HG02840 (cell line): ENCODE measurements around the gene ANGEL2.
"Not testable (repeated sequence)": the region's sequence is repeated elsewhere in the genome, so short reads cannot be mapped to it uniquely, and the experiment has no call there.

Experiments
- ATAC-seq: cut with Tn5 transposase; IDR thresholded peaks from one replicate; pipeline ENCODE4 v1.9.1; 2021; ENCODE audit warnings: mild to moderate bottlenecking, moderate library complexity, moderate number of reproducible peaks; ENCODE audit not compliant: unreplicated experiment, low FRiP score

The ANGEL2 gene

GRCh38 chr1:212977781-212978645, 37.7 kb downstream of the ANGEL2 start:
- no peak for ATAC-seq

DNA sequence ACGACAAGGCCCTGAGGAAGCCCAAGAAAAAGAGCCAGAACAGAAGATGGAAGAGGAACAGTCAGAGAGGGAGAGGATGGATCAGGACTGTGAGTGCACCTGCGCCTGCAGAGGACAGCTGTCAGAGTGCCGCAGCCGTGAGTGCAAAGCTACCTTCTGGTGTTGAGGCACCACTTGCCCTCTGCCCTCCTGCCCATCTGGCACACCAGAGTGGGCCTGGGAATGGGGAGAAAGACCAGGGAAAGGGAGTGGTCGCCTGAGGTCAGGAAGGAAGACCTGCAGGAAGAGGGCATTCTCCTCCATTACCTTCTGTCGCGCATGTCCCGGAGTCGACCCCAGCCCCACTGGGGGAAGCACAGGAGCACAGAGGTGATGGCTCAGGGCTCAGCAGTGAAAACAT, 39.1 kb downstream of the ANGEL2 start:
- ATAC-seq: no peak

GRCh38 chr1:212975111-212975918, 40.4 kb downstream of the ANGEL2 start:
- no peak for ATAC-seq

DNA sequence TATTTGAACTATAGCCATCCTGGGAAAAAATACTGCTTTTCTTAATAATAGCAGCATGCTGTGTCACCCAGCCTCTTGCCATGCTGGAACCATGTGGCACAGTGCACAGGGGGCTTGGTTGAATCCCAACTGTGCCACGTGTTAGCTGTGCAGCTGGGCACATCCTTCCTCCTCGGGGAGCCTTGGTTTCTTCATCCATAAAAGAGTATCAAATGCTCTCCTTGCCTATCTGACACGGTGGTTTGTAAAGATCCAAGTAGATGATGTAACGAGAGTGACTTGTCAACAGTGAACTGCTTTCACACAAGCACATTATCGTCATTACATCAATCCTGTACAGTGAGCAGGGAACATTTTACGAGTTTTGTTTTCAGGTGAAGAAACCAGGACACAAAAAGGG, 41.0 kb downstream of the ANGEL2 start:
- no peak for ATAC-seq

GRCh38 chr1:212973899-212974298, 41.8 kb downstream of the ANGEL2 start:
- ATAC-seq: no peak

- ATAC-seq: no peak
Measured at GRCh38 chr1:212973426-212973825, 42.2 kb downstream of the ANGEL2 start.

- no peak for ATAC-seq
Measured at GRCh38 chr1:212971312-212971711, 44.4 kb downstream of the ANGEL2 start.

DNA sequence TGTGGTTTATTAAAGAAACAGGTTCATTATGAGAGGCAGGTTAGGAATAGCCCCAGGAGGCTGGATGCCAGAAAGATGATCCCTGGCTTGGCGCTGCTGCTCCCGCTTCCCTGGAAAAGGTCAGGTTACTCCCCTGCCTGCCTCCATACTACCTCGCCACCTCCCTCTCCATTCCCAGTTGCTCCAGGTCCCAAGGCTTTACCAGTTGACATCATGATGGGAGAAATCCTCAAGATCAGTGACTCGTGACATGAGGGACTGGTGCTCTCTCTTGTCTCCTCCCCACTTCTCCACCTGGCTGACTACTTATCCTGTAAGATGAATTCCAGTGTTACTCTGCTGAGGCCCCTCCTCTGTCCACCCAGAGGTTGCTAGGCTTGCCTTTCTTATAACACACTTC, 45.6 kb downstream of the ANGEL2 start:
- no peak for ATAC-seq

DNA sequence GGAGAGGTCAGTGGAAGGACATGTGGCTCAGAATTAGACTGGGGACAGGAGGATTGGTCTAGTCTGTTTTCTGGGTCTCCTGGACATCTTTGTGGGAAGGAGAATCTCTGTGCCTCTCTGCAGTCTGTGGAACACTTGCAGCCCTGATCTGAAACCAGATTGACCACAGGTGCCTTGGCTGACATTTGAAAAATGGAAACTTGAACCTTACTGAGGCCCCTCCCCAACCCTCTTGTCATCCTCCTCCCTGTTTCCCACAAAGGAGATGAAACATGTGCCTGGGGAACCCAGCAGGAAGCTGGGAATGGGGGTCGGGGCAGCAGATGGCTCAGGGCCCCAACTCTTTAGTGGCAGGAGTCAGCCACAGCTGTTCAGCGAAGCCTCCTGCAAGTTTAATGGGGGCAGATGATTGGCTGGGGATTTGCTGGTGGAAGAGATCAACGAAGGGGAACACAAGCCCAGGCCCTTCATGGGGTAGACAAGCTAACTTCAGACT, 47.3 kb downstream of the ANGEL2 start:
- no peak for ATAC-seq

GRCh38 chr1:212967801-212968200, 47.9 kb downstream of the ANGEL2 start:
- ATAC-seq: no peak

DNA sequence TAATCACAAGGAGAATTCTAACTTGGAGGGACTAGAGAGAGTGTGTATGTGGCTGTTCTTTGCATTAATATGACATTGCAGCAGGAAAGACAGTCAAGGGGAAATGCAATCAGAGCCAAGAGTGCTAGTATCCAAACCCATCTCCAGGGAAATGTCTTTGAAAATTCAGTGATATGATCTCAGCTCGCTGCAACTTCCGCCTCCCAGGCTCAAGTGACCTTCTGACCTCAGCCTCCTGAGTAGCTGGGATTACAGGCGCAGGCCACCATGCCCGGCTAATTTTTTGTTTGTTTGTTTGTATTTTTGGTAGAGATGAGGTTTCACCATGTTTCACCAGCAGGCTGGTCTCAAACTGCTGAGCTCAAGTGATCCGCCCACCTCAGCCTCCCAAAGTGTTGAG, 49.1 kb downstream of the ANGEL2 start:
- ATAC-seq: no peak

DNA sequence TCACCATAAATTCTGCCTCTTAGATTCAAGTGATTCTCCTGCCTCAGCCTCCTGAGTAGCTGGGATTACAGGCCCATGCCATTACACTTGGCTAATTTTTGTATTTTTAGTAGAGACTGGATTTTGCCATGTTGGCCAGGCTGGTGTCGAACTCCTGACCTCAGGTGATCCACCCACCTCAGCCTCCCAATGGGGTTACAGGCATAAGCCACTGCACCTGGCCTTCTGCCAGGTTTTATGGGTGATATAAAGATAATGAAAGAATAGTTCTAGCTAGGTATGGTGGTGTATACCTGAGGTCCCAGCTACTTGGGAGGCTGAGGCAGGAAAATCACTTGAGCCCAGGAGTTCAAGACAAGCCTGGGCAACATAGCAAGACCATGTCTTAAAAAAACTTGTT, 50.7 kb downstream of the ANGEL2 start:
- ATAC-seq: not testable (repeated sequence)

- ATAC-seq: no peak
Measured at GRCh38 chr1:212964102-212964501, 51.6 kb downstream of the ANGEL2 start.

GRCh38 chr1:212962509-212962908, 53.2 kb downstream of the ANGEL2 start:
- ATAC-seq: no peak

- ATAC-seq: no peak
Measured at GRCh38 chr1:212960932-212961331, 54.7 kb downstream of the ANGEL2 start.

- ATAC-seq: peak; percentile 54
Measured at GRCh38 chr1:212959266-212960220, 56.1 kb downstream of the ANGEL2 start.

DNA sequence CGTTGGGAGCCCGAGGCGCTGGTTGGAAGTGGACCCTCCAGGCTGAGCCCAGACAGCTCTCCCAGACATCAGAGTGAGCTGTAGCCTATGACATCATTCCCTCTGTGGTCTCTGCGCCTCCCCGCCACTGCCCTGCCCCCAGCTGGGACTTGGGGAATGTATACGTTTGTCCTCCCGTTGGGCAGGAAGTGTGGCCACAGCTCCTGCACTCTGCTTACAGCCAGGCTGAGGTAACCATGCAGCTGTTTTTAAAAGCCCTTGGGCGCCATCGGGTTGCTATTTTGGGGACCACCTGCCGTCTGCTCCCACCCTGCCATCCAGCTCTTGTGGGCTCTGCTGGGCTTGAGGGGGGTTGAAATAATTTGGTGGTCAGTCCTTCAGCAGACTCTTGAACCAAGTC, 57.5 kb downstream of the ANGEL2 start:
- no peak for ATAC-seq

DNA sequence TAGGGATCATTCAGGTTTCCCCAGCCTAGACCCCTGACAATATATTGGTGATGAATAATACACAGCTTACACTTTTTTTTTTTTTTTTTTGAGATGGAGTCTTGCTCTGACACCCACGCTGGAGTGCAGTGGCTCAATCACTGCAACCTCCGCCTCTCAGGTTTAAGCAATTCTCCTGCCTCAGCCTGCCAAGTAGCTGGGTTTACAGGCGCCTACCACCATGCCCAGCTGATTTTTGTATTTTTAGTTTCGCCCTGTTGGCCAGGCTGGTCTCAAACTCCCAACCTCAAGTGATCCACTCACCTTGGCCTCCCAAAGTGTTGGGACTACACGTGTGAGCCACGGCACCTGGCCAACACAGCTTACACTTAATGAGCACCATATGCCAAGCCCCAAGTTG, 58.1 kb downstream of the ANGEL2 start:
- ATAC-seq: no peak

DNA sequence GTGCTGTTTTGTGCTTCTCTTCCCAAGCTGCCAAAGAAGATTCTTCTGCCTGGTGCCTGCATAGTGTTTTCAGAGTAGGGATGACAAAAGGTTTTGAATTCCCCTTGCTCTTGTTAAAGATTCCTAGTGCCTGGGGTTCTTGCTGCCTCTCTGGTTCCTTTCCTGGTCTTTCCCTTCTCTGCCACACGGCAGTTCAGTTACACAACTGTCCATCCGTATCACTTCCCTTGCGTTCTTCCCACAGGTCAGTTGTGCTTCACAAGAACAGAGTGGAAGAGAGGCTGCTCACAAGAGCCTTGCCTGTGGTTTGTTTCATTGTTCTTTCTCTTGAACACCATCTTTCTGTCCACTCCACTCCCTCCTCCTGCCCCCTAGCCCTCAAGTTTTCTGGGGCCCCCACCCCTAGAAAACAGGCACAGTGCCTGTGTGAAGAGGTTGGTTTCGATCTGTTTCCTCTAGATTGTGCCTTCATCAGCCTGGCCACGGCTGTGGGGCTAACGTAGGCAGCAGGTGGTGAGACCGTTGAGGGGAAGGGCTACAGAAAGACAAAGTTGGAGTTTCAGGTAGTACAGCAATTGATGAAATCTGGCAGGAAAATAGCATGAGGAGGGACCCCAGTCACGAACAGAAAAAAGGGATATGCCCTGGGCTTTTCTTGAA, 59.6 kb downstream of the ANGEL2 start:
- ATAC-seq: no peak

DNA sequence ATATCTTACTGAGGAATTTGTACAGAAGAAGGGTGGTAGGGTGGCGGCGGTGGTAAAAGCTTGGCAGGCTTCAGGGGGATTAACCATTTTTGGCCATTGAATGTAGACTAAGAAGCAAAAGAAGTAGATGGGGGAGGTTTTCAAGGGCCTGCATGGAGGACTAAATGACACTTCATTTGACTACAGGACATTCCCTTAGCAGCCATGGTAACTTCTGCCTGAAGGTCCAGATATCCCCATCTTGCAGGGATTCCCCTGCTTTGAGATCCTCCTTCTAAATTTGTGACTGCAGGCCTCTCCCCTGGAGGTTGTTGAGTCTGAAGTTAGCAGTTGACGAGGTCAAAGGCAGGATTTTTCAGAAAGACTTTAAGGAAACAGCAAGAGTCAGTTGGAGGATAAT, 60.6 kb downstream of the ANGEL2 start:
- no peak for ATAC-seq
